Left cardiac atrium (tissue), 4 donors: ENCODE data around the gene KIAA0930. TPM values are rescaled to one million over a fixed set of nuclear protein-coding genes. Genes with fewer than 3 reads are reported as not detected.
A peak's percentile ranks its signal among the peaks of the same experiment; 100 is the strongest.
"Not testable (repeated sequence)": the region's sequence is repeated elsewhere in the genome, so short reads cannot be mapped to it uniquely, and the experiment has no call there.

Source experiments
- ATAC-seq, 2 donors: fragments of 200-7000 bp; cut with Tn5 transposase; one replicate each; pipeline ENCODE4 v1.9.1; 2020; ENCODE audit warnings: mild to moderate bottlenecking in 2 of 2, moderate library complexity in 2 of 2
- DNase-seq: peaks from one replicate; pipeline ENCODE4 v3.0.0-alpha.2; 2020
- intact Hi-C, 2 donors: fragments of 100-400 bp; cut with DNase I; formaldehyde crosslinking; loops; one replicate each; pipeline versions ENCODE4 v1.14.1 to v1.15.1; 2022 to 2023
- total RNA-seq, 2 donors: library from RNA; stranded (reverse); fragmentation: NEBNext Ultra II Directional; extraction: Animal tissue kit (Norgen Biotek cat#: 25700); gene quantifications; one replicate each; pipeline ENCODE4 v1.2.1, GENCODE V29; 2021
- donor health status: DM: no; HTN: yes; CAD: no.
- donor health status: DM: no; HTN: yes; CAD: no; lungs with severe emphysema.
- donor health status: DM: yes; HTN: yes; CAD: no.
- donor health status: Dilated cardiomyopathy.

Gene KIAA0930
- total RNA-seq, 2 donors from 2014 or later, result 25.8 to 38.5 TPM

- DNase-seq (no peak), ATAC-seq (no peak)
- intact Hi-C loops, result no loop called here
Observed at GRCh38 chr22:45195616-45196015, 45.1 kb downstream of the KIAA0930 start.

GRCh38 chr22:45194686-45195085 is 46.0 kb downstream of the KIAA0930 start:
- intact Hi-C loops, result no loop called here
- DNase-seq, result no peak
- no peak for ATAC-seq

- peak in 1 of 2 donors; percentile 40 for ATAC-seq
- intact Hi-C loops, result no loop called here
Observed at GRCh38 chr22:45192701-45193187, 48.0 kb downstream of the KIAA0930 start.

GRCh38 chr22:45191746-45192145 is 48.9 kb downstream of the KIAA0930 start:
- ATAC-seq, DNase-seq, intact Hi-C loops: not testable (repeated sequence)

More at GRCh38 chr22:45192701-45193187, 48.0 kb downstream of the KIAA0930 start:
- no peak for DNase-seq

GRCh38 chr22:45190202-45190872 is 50.4 kb downstream of the KIAA0930 start:
- intact Hi-C loops, result no loop called here
- DNase-seq (no peak), ATAC-seq (no peak)

GRCh38 chr22:45188779-45189178 is 51.9 kb downstream of the KIAA0930 start:
- DNase-seq (no peak), ATAC-seq (no peak)
- intact Hi-C loops, result no loop called here

- intact Hi-C loops, result no loop called here
- DNase-seq, result no peak
- no peak for ATAC-seq
Observed at GRCh38 chr22:45187891-45188290, 52.8 kb downstream of the KIAA0930 start.

- no peak for ATAC-seq
- intact Hi-C loops, result no loop called here
- no peak for DNase-seq
Observed at GRCh38 chr22:45185718-45186514, 54.8 kb downstream of the KIAA0930 start.

GRCh38 chr22:45183974-45184373 is 56.7 kb downstream of the KIAA0930 start:
- intact Hi-C loops, result no loop called here
- no peak for DNase-seq
- ATAC-seq, result no peak

- intact Hi-C loops, result no loop called here
- DNase-seq (no peak), ATAC-seq (no peak)
Observed at GRCh38 chr22:45181766-45182165, 58.9 kb downstream of the KIAA0930 start.

GRCh38 chr22:45181240-45181639 is 59.5 kb downstream of the KIAA0930 start:
- DNase-seq (no peak), ATAC-seq (no peak)
- intact Hi-C loops, result no loop called here

GRCh38 chr22:45180146-45180679 is 60.5 kb downstream of the KIAA0930 start:
- intact Hi-C loops, result no loop called here
- DNase-seq (no peak), ATAC-seq (no peak)

GRCh38 chr22:45179276-45180049 is 61.2 kb downstream of the KIAA0930 start:
- intact Hi-C loops, result no loop called here
- ATAC-seq (no peak), DNase-seq (no peak)

- no peak for DNase-seq
- no peak for ATAC-seq
- intact Hi-C loops, result no loop called here
Observed at GRCh38 chr22:45172881-45173585, 67.7 kb downstream of the KIAA0930 start.

- no peak for DNase-seq
- intact Hi-C loops, result no loop called here
- no peak for ATAC-seq
Observed at GRCh38 chr22:45171830-45172229, 68.9 kb downstream of the KIAA0930 start.

GRCh38 chr22:45169591-45170466 is 70.9 kb downstream of the KIAA0930 start:
- intact Hi-C loops, result loop anchor here in 1 of 2 donors (5.0 kb wide), 1 partner anchor 67 kb away; no protein-coding TSS in a partner anchor
- ATAC-seq (no peak), DNase-seq (no peak)

- no peak for ATAC-seq
- intact Hi-C loops, result loop anchor here in 1 of 2 donors (5.0 kb wide), 1 partner anchor 70 kb away; no protein-coding TSS in a partner anchor
Observed at GRCh38 chr22:45166932-45167331, 73.8 kb downstream of the KIAA0930 start.

More at GRCh38 chr22:45166932-45167331, 73.8 kb downstream of the KIAA0930 start:
- DNase-seq, result no peak
